HEK293 (cell line): ENCODE results near the gene GRID2.

Source experiments
- CTCF ChIA-PET: fragments of 350-600 bp; formaldehyde crosslinking; extraction: SDS; loops from one replicate; lab custom pipeline; 2021; ENCODE audit warnings: antibody characterized with exemption; lab: Yijun Ruan, JAX
- POLR2A ChIA-PET: fragments of 300-600 bp; formaldehyde crosslinking; extraction: SDS; loops from one replicate; lab custom pipeline; 2020; ENCODE audit warnings: antibody characterized with exemption, inconsistent platforms; lab: Yijun Ruan, JAX
- H3K27ac ChIP-seq: fragments of 200-500 bp; sonication (Bioruptor generic); 2 replicates; pipeline ENCODE4 v1.5.1; 2014; ENCODE audit warnings: low read depth, low read length, control low read depth, inconsistent platforms; ENCODE audit errors: extremely low read depth
- H3K36me3 ChIP-seq, 2 experiments: fragments of 200-500 bp in 1 of 2; sonication (Bioruptor generic) in 1 of 2; 1 replicate in 1 of 2; 2 replicates in 1 of 2; pipeline ENCODE4 v1.5.1; 2014 to 2017; ENCODE audit warnings: inconsistent platforms in 2 of 2, low read length in 2 of 2; ENCODE audit not compliant: control insufficient read depth in 2 of 2, insufficient read depth in 1 of 2
- H3K4me1 ChIP-seq: fragments of 200-500 bp; sonication (Bioruptor generic); 2 replicates; pipeline ENCODE4 v1.5.1; 2014; ENCODE audit warnings: mild to moderate bottlenecking, low read length, inconsistent platforms; ENCODE audit not compliant: control insufficient read depth, insufficient read depth
- H3K4me3 ChIP-seq: 2 replicates; pipeline ENCODE4 v1.5.1; 2011; ENCODE audit warnings: low read depth, mild to moderate bottlenecking, control low read depth, low read length, moderate library complexity
- H3K9me3 ChIP-seq: fragments of 200-500 bp; sonication (Bioruptor generic); 2 replicates; pipeline ENCODE4 v1.5.1; 2014; ENCODE audit warnings: low read depth, low read length, inconsistent platforms; ENCODE audit not compliant: control insufficient read depth, insufficient read depth
- KLF1 ChIP-seq: fragments of 450-650 bp; formaldehyde crosslinking; IDR thresholded peaks from 2 replicates; pipeline ENCODE4 v1.5.1; 2016; ENCODE audit warnings: missing biosample characterization, missing genetic modification characterization
- KLF7 ChIP-seq: fragments of 450-650 bp; formaldehyde crosslinking; IDR thresholded peaks from 2 replicates; pipeline ENCODE4 v1.5.1; 2016; ENCODE audit warnings: missing biosample characterization, missing genetic modification characterization, borderline replicate concordance
- SP2 ChIP-seq: fragments of 450-650 bp; formaldehyde crosslinking; IDR thresholded peaks from 2 replicates; pipeline ENCODE4 v1.5.1; 2016; ENCODE audit warnings: missing biosample characterization, missing genetic modification characterization
- SP7 ChIP-seq: fragments of 450-650 bp; formaldehyde crosslinking; IDR thresholded peaks from 2 replicates; pipeline ENCODE4 v1.5.1; 2016; ENCODE audit warnings: missing biosample characterization, missing genetic modification characterization
- YY1 ChIP-seq: fragments of 450-650 bp; formaldehyde crosslinking; IDR thresholded peaks from 2 replicates; pipeline ENCODE4 v1.5.1; 2018; ENCODE audit warnings: missing biosample characterization, missing genetic modification characterization
- ZBTB48 ChIP-seq: fragments of 450-650 bp; formaldehyde crosslinking; IDR thresholded peaks from 2 replicates; pipeline ENCODE4 v1.5.1; 2016; ENCODE audit warnings: missing biosample characterization, missing genetic modification characterization
- ZBTB7A ChIP-seq: fragments of 450-650 bp; formaldehyde crosslinking; IDR thresholded peaks from 2 replicates; pipeline ENCODE4 v1.5.1; 2016; ENCODE audit warnings: low read depth, missing biosample characterization, missing genetic modification characterization
- ZNF133 ChIP-seq: fragments of 450-650 bp; formaldehyde crosslinking; IDR thresholded peaks from 2 replicates; pipeline ENCODE4 v1.5.1; 2016; ENCODE audit warnings: missing biosample characterization, missing genetic modification characterization
- ZNF174 ChIP-seq: fragments of 450-650 bp; formaldehyde crosslinking; IDR thresholded peaks from 2 replicates; pipeline ENCODE4 v1.5.0; 2017; ENCODE audit warnings: missing biosample characterization, mild to moderate bottlenecking, missing genetic modification characterization
- ZNF184 ChIP-seq: fragments of 450-650 bp; IDR thresholded peaks from 2 replicates; pipeline ENCODE4 v1.5.1; 2018; ENCODE audit warnings: missing biosample characterization, mild to moderate bottlenecking, missing genetic modification characterization
- ZNF239 ChIP-seq: fragments of 450-650 bp; formaldehyde crosslinking; IDR thresholded peaks from 2 replicates; pipeline ENCODE4 v1.5.1; 2016; ENCODE audit warnings: missing biosample characterization, missing genetic modification characterization
- ZNF335 ChIP-seq: fragments of 450-650 bp; formaldehyde crosslinking; conservative IDR thresholded peaks from 2 replicates; pipeline ENCODE4 v1.5.1; 2016; ENCODE audit warnings: missing biosample characterization, missing genetic modification characterization
- ZNF341 ChIP-seq: fragments of 450-650 bp; formaldehyde crosslinking; IDR thresholded peaks from 2 replicates; pipeline ENCODE4; 2016; ENCODE audit warnings: low read depth, missing biosample characterization, missing genetic modification characterization
- ZNF391 ChIP-seq: fragments of 450-650 bp; formaldehyde crosslinking; IDR thresholded peaks from 2 replicates; pipeline ENCODE4 v1.5.1; 2016; ENCODE audit warnings: low read depth, missing biosample characterization, missing genetic modification characterization, borderline replicate concordance
- ZNF416 ChIP-seq: fragments of 450-650 bp; formaldehyde crosslinking; IDR thresholded peaks from 2 replicates; pipeline ENCODE4 v1.5.1; 2016; ENCODE audit warnings: missing biosample characterization, missing genetic modification characterization
- ZNF501 ChIP-seq: fragments of 450-650 bp; formaldehyde crosslinking; IDR thresholded peaks from 2 replicates; pipeline ENCODE4 v1.5.1; 2016; ENCODE audit warnings: missing biosample characterization, missing genetic modification characterization
- ZNF548 ChIP-seq: fragments of 450-650 bp; formaldehyde crosslinking; IDR thresholded peaks from 2 replicates; pipeline ENCODE4 v1.5.1; 2016; ENCODE audit warnings: missing biosample characterization, missing genetic modification characterization
- ZNF596 ChIP-seq: fragments of 450-650 bp; IDR thresholded peaks from 2 replicates; pipeline ENCODE4 v1.5.0; 2018; ENCODE audit warnings: missing biosample characterization, mild to moderate bottlenecking, missing genetic modification characterization, moderate library complexity
- ZNF623 ChIP-seq: fragments of 450-650 bp; formaldehyde crosslinking; IDR thresholded peaks from 2 replicates; pipeline ENCODE4 v1.5.1; 2016; ENCODE audit warnings: missing biosample characterization, missing genetic modification characterization
- ZNF785 ChIP-seq: fragments of 450-650 bp; formaldehyde crosslinking; IDR thresholded peaks from 2 replicates; pipeline ENCODE4 v1.5.1; 2016; ENCODE audit warnings: missing biosample characterization, missing genetic modification characterization
- ZNF837 ChIP-seq: fragments of 450-650 bp; formaldehyde crosslinking; IDR thresholded peaks from 2 replicates; pipeline ENCODE4 v1.5.1; 2016; ENCODE audit warnings: missing biosample characterization, missing genetic modification characterization
- ZSCAN30 ChIP-seq: fragments of 450-650 bp; IDR thresholded peaks from 2 replicates; pipeline ENCODE4 v1.5.1; 2018; ENCODE audit warnings: missing biosample characterization, mild to moderate bottlenecking, missing genetic modification characterization, moderate library complexity
- TF ChIP-seq, protein P1 (sequence below): fragments of 450-650 bp; formaldehyde crosslinking; IDR thresholded peaks from 2 replicates; pipeline ENCODE4 v1.5.1; 2016; ENCODE audit warnings: missing biosample characterization, missing genetic modification characterization
- TF ChIP-seq, protein P2 (sequence below): fragments of 450-650 bp; formaldehyde crosslinking; IDR thresholded peaks from 2 replicates; pipeline ENCODE4 v1.5.1; 2016; ENCODE audit warnings: missing biosample characterization, missing genetic modification characterization
- TF ChIP-seq, protein P3 (sequence below): fragments of 450-650 bp; formaldehyde crosslinking; IDR thresholded peaks from 2 replicates; pipeline ENCODE4 v1.5.1; 2016; ENCODE audit warnings: missing biosample characterization, missing genetic modification characterization, borderline replicate concordance
- TF ChIP-seq, protein P4 (sequence below): fragments of 450-650 bp; formaldehyde crosslinking; IDR thresholded peaks from 2 replicates; pipeline ENCODE4 v1.5.1; 2016; ENCODE audit warnings: missing biosample characterization, missing genetic modification characterization
- TF ChIP-seq, protein P5 (sequence below): fragments of 450-650 bp; formaldehyde crosslinking; IDR thresholded peaks from 2 replicates; pipeline ENCODE4 v1.5.1; 2016; ENCODE audit warnings: missing biosample characterization, missing genetic modification characterization

GRID2 gene

DNA sequence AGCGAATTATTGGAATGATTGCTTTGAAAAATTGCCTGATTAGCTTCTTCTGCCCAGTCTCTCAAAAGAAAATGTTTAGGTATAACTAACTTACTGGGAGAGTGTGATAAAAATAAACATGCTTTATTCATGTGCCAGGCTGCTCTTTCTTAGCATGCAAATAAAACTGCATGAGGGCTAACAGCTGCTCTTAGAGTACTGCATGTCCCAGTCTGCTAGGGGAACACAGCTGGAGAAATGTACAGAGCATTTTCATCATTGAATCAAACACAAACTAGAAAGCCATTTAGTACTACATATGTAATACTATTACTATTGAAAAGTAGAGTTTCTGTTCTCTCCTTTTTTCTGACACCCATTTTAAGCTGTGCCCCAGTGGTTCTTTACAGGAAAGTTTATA lies 726.0 kb downstream of the GRID2 start:
- POLR2A ChIA-PET = no interaction called here
- Histone ChIP-seq H3K9me3 (no peaks in the 10 kb centered on the region), H3K4me1 (no peaks in the 10 kb centered on the region), H3K27ac (no peak overlapping the region), H3K4me3 (no peak overlapping the region), H3K36me3 (no peaks in the 10 kb centered on the region)
- TF ChIP-seq, protein P1, sequence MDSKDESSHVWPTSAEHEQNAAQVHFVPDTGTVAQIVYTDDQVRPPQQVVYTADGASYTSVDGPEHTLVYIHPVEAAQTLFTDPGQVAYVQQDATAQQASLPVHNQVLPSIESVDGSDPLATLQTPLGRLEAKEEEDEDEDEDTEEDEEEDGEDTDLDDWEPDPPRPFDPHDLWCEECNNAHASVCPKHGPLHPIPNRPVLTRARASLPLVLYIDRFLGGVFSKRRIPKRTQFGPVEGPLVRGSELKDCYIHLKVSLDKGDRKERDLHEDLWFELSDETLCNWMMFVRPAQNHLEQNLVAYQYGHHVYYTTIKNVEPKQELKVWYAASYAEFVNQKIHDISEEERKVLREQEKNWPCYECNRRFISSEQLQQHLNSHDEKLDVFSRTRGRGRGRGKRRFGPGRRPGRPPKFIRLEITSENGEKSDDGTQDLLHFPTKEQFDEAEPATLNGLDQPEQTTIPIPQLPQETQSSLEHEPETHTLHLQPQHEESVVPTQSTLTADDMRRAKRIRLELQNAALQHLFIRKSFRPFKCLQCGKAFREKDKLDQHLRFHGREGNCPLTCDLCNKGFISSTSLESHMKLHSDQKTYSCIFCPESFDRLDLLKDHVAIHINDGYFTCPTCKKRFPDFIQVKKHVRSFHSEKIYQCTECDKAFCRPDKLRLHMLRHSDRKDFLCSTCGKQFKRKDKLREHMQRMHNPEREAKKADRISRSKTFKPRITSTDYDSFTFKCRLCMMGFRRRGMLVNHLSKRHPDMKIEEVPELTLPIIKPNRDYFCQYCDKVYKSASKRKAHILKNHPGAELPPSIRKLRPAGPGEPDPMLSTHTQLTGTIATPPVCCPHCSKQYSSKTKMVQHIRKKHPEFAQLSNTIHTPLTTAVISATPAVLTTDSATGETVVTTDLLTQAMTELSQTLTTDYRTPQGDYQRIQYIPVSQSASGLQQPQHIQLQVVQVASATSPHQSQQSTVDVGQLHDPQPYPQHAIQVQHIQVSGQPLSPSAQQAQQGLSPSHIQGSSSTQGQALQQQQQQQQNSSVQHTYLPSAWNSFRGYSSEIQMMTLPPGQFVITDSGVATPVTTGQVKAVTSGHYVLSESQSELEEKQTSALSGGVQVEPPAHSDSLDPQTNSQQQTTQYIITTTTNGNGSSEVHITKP (tag by site-specific recombination) = no peak
- TF ChIP-seq, protein P2, sequence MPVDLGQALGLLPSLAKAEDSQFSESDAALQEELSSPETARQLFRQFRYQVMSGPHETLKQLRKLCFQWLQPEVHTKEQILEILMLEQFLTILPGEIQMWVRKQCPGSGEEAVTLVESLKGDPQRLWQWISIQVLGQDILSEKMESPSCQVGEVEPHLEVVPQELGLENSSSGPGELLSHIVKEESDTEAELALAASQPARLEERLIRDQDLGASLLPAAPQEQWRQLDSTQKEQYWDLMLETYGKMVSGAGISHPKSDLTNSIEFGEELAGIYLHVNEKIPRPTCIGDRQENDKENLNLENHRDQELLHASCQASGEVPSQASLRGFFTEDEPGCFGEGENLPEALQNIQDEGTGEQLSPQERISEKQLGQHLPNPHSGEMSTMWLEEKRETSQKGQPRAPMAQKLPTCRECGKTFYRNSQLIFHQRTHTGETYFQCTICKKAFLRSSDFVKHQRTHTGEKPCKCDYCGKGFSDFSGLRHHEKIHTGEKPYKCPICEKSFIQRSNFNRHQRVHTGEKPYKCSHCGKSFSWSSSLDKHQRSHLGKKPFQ (tag by site-specific recombination) = no peak
- TF ChIP-seq ZNF785 (tag by site-specific recombination) (no peak), ZNF596 (tag by site-specific recombination) (no peak), SP2 (tag by site-specific recombination) (no peak), ZBTB48 (no peak), ZNF174 (tag by site-specific recombination) (no peak), ZNF416 (tag by site-specific recombination) (no peak), ZNF501 (tag by site-specific recombination) (no peak), ZSCAN30 (no peak), ZNF335 (tag by site-specific recombination) (no peak), YY1 (tag by site-specific recombination) (no peak)
- TF ChIP-seq, protein P3, sequence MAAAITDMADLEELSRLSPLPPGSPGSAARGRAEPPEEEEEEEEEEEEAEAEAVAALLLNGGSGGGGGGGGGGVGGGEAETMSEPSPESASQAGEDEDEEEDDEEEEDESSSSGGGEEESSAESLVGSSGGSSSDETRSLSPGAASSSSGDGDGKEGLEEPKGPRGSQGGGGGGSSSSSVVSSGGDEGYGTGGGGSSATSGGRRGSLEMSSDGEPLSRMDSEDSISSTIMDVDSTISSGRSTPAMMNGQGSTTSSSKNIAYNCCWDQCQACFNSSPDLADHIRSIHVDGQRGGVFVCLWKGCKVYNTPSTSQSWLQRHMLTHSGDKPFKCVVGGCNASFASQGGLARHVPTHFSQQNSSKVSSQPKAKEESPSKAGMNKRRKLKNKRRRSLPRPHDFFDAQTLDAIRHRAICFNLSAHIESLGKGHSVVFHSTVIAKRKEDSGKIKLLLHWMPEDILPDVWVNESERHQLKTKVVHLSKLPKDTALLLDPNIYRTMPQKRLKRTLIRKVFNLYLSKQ = no peak
- CTCF ChIA-PET = no interaction called here

DNA sequence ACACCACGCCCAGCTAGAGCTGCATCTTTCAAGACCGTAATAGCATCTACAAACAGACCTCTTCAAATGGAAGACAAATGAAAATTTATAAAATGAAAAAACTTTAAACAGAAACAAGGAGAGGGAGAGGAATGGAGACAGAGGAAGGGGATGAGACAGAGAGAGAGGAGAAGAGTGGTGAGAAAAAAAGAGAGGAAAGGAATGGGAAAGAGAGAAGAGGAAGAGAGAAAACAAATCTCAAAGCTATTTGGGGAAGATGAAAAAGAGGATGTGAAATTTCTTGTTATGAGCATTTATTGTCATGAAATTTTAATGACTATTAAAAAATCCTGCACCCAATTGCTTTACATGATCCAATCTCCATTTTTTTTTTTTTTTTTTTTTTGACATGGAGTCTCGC lies 726.9 kb downstream of the GRID2 start:
- ChIA-PET POLR2A (no interaction called here), CTCF (no interaction called here)
- H3K36me3 ChIP-seq = no peaks in the 10 kb centered on the region
- H3K9me3 ChIP-seq = no peaks in the 10 kb centered on the region
- no peak overlapping the region for H3K27ac ChIP-seq
- H3K4me1 ChIP-seq = no peaks in the 10 kb centered on the region
- H3K4me3 ChIP-seq = no peak overlapping the region
- TF ChIP-seq ZNF133 (tag by site-specific recombination) (no peak), KLF1 (tag by site-specific recombination) (no peak), KLF7 (tag by site-specific recombination) (no peak), ZNF184 (tag by site-specific recombination) (no peak), ZNF239 (tag by site-specific recombination) (no peak), ZNF837 (no peak), SP7 (tag by site-specific recombination) (no peak), ZBTB7A (tag by site-specific recombination) (no peak), ZNF391 (tag by site-specific recombination) (no peak), ZNF623 (tag by site-specific recombination) (no peak), ZNF548 (no peak), ZNF341 (no peak)
- TF ChIP-seq, protein P4, sequence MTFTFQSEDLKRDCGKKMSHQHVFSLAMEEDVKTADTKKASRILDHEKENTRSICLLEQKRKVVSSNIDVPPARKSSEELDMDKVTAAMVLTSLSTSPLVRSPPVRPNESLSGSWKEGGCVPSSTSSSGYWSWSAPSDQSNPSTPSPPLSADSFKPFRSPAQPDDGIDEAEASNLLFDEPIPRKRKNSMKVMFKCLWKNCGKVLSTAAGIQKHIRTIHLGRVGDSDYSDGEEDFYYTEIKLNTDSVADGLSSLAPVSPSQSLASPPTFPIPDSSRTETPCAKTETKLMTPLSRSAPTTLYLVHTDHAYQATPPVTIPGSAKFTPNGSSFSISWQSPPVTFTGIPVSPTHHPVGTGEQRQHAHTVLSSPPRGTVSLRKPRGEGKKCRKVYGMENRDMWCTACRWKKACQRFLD (tag by site-specific recombination) = no peak
- TF ChIP-seq, protein P5, sequence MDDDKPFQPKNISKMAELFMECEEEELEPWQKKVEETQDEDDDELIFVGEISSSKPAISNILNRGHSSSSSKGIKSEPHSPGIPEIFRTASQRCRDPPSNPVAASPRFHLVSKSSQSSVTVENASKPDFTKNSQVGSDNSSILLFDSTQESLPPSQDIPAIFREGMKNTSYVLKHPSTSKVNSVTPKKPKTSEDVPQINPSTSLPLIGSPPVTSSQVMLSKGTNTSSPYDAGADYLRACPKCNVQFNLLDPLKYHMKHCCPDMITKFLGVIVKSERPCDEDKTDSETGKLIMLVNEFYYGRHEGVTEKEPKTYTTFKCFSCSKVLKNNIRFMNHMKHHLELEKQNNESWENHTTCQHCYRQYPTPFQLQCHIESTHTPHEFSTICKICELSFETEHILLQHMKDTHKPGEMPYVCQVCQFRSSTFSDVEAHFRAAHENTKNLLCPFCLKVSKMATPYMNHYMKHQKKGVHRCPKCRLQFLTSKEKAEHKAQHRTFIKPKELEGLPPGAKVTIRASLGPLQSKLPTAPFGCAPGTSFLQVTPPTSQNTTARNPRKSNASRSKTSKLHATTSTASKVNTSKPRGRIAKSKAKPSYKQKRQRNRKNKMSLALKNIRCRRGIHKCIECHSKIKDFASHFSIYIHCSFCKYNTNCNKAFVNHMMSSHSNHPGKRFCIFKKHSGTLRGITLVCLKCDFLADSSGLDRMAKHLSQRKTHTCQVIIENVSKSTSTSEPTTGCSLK (tag by site-specific recombination) = no peak
